ENCODE data around the gene STX16.

- TF ChIP-seq CTCF (IDR thresholded peaks at IDR 0.05) (no peak), EZH2 (IDR thresholded peaks at IDR 0.05; ENCODE audit: borderline replicate concordance, insufficient read depth, low read depth, low read length, poor library complexity, severe bottlenecking) (no peak)
Measured at GRCh38 chr20:58614366-58614765, 36.7 kb upstream of the STX16 start.

Measured in B cell (primary cell).